T-helper 17 cell (primary cell): ENCODE results near the gene FUT8. TPM values are rescaled to one million over a fixed set of nuclear protein-coding genes. Genes with fewer than 3 reads are reported as not detected.

Experiments
- ATAC-seq: fragments of 150-1000 bp; cut with Tn5 transposase; 2 replicates; pipeline ENCODE4 v1.10.0; 2021; ENCODE audit warnings: mild to moderate bottlenecking, moderate library complexity
- DNase-seq, 3 donors: peaks; one replicate each; pipeline versions ENCODE4 v3.0.0 to v3.0.0-alpha.2; 2020 to 2021
- H3K9me3 ChIP-seq: one replicate; pipeline ENCODE4 v1.7.0; 2013; ENCODE audit warnings: low read length, mild to moderate bottlenecking; ENCODE audit not compliant: control insufficient read depth, poor library complexity, severe bottlenecking
- H3K27ac Mint-ChIP-seq: one replicate; pipeline ENCODE4 v1.8.0; 2022; ENCODE audit warnings: mild to moderate bottlenecking, moderate library complexity, mixed read lengths
- H3K27me3 Mint-ChIP-seq: one replicate; pipeline ENCODE4 v1.8.0; 2022; ENCODE audit warnings: mixed read lengths
- H3K36me3 Mint-ChIP-seq: one replicate; pipeline ENCODE4 v1.8.0; 2022; ENCODE audit warnings: low read depth, mixed read lengths
- H3K4me1 Mint-ChIP-seq: one replicate; pipeline ENCODE4 v1.8.0; 2022; ENCODE audit warnings: mild to moderate bottlenecking, mixed read lengths
- H3K4me3 Mint-ChIP-seq: one replicate; pipeline ENCODE4 v1.8.0; 2022; ENCODE audit warnings: mild to moderate bottlenecking, moderate library complexity, mixed read lengths
- total RNA-seq, 4 donors: library from RNA in 2 of 4; stranded (reverse) in 2 of 4; gene quantifications; one replicate each; pipeline ENCODE4 v1.2.3 and lab custom pipeline; 2022 to 2026

The FUT8 gene
- total RNA-seq, 2 donors from 2014 or later, result 45.5 to 51.3 TPM

GRCh38 chr14:65396082-65396910 is 16.2 kb upstream of the FUT8 start:
- Mint-ChIP-seq H3K4me3 (no peak overlapping the region), H3K27me3 (no peaks in the 10 kb centered on the region), H3K27ac (no peak overlapping the region), H3K36me3 (no peaks in the 10 kb centered on the region), H3K4me1 (no peaks in the 10 kb centered on the region)
- no peaks in the 10 kb centered on the region for H3K9me3 ChIP-seq
- DNase-seq (no peak), ATAC-seq (no peak)

GRCh38 chr14:65403231-65403630 is 9.3 kb upstream of the FUT8 start:
- DNase-seq (no peak), ATAC-seq (no peak)
- H3K4me3 Mint-ChIP-seq, result no peak overlapping the region
- no peaks in the 10 kb centered on the region for H3K36me3 Mint-ChIP-seq
- no peak overlapping the region for H3K27ac Mint-ChIP-seq
- H3K27me3 Mint-ChIP-seq, result no peaks in the 10 kb centered on the region
- H3K9me3 ChIP-seq, result no peaks in the 10 kb centered on the region
- H3K4me1 Mint-ChIP-seq, result no peaks in the 10 kb centered on the region

- H3K4me1 Mint-ChIP-seq, result peaks cover 8% of the 10 kb centered on the region
- no peak for ATAC-seq
- no peaks in the 10 kb centered on the region for H3K27me3 Mint-ChIP-seq
- H3K9me3 ChIP-seq, result no peaks in the 10 kb centered on the region
- H3K36me3 Mint-ChIP-seq, result no peaks in the 10 kb centered on the region
- H3K4me3 Mint-ChIP-seq, result no peak overlapping the region
- no peak for DNase-seq
- no peak overlapping the region for H3K27ac Mint-ChIP-seq
Observed at GRCh38 chr14:65408113-65408512, 4.4 kb upstream of the FUT8 start.

GRCh38 chr14:65410640-65411039 is 1.9 kb upstream of the FUT8 start:
- Mint-ChIP-seq H3K27me3 (no peaks in the 10 kb centered on the region), H3K4me1 (peaks cover 15% of the 10 kb centered on the region), H3K4me3 (peak overlapping the region; percentile 98), H3K27ac (peak overlapping the region; percentile 94), H3K36me3 (no peaks in the 10 kb centered on the region)
- ATAC-seq, result no peak
- H3K9me3 ChIP-seq, result no peaks in the 10 kb centered on the region
- DNase-seq, result no peak

- H3K27me3 Mint-ChIP-seq, result no peaks in the 10 kb centered on the region
- peak; percentile 60 for ATAC-seq
- H3K4me1 Mint-ChIP-seq, result peaks cover 15% of the 10 kb centered on the region
- peak overlapping the region; percentile 94 for H3K27ac Mint-ChIP-seq
- peak overlapping the region; percentile 98 for H3K4me3 Mint-ChIP-seq
- H3K36me3 Mint-ChIP-seq, result no peaks in the 10 kb centered on the region
- DNase-seq, result peak; percentile 70 to 73 (median 73)
- no peaks in the 10 kb centered on the region for H3K9me3 ChIP-seq
Observed at GRCh38 chr14:65411656-65412031, 886 bp upstream of the FUT8 start.

GRCh38 chr14:65412856-65413738 is 567 bp downstream of the FUT8 start:
- peak; percentile 51 for ATAC-seq
- no peaks in the 10 kb centered on the region for H3K9me3 ChIP-seq
- H3K4me3 Mint-ChIP-seq, result peak overlapping the region; percentile 98
- DNase-seq, result peak in 1 of 3 donors; percentile 9
- H3K36me3 Mint-ChIP-seq, result no peaks in the 10 kb centered on the region
- H3K27me3 Mint-ChIP-seq, result no peaks in the 10 kb centered on the region
- peak overlapping the region; percentile 94 for H3K27ac Mint-ChIP-seq
- peaks cover 15% of the 10 kb centered on the region for H3K4me1 Mint-ChIP-seq

GRCh38 chr14:65413739-65414045 is 1.2 kb downstream of the FUT8 start:
- no peaks in the 10 kb centered on the region for H3K9me3 ChIP-seq
- Mint-ChIP-seq H3K4me1 (peaks cover 15% of the 10 kb centered on the region), H3K27me3 (no peaks in the 10 kb centered on the region), H3K27ac (peak overlapping the region; percentile 83), H3K36me3 (no peaks in the 10 kb centered on the region), H3K4me3 (peak overlapping the region; percentile 98)
- DNase-seq (no peak), ATAC-seq (no peak)

GRCh38 chr14:65414961-65415589 is 2.5 kb downstream of the FUT8 start:
- Mint-ChIP-seq H3K27ac (no peak overlapping the region), H3K4me3 (no peak overlapping the region), H3K4me1 (peaks cover 17% of the 10 kb centered on the region), H3K27me3 (no peaks in the 10 kb centered on the region), H3K36me3 (no peaks in the 10 kb centered on the region)
- no peak for ATAC-seq
- peak in 1 of 3 donors; percentile 5 for DNase-seq
- no peaks in the 10 kb centered on the region for H3K9me3 ChIP-seq

GRCh38 chr14:65415613-65416012 is 3.1 kb downstream of the FUT8 start:
- Mint-ChIP-seq H3K36me3 (no peaks in the 10 kb centered on the region), H3K4me1 (peaks cover 17% of the 10 kb centered on the region), H3K4me3 (no peak overlapping the region), H3K27ac (no peak overlapping the region), H3K27me3 (no peaks in the 10 kb centered on the region)
- ATAC-seq, result no peak
- H3K9me3 ChIP-seq, result no peaks in the 10 kb centered on the region
- DNase-seq, result no peak

GRCh38 chr14:65419593-65420252 is 7.2 kb downstream of the FUT8 start:
- H3K4me3 Mint-ChIP-seq, result no peak overlapping the region
- H3K27ac Mint-ChIP-seq, result peak overlapping the region; percentile 32
- H3K36me3 Mint-ChIP-seq, result no peaks in the 10 kb centered on the region
- peaks cover 8% of the 10 kb centered on the region for H3K4me1 Mint-ChIP-seq
- DNase-seq, result no peak
- H3K9me3 ChIP-seq, result no peaks in the 10 kb centered on the region
- no peak for ATAC-seq
- no peaks in the 10 kb centered on the region for H3K27me3 Mint-ChIP-seq

- peaks cover 11% of the 10 kb centered on the region for H3K4me1 Mint-ChIP-seq
- H3K4me3 Mint-ChIP-seq, result no peak overlapping the region
- H3K27me3 Mint-ChIP-seq, result no peaks in the 10 kb centered on the region
- ATAC-seq (no peak), DNase-seq (no peak)
- no peaks in the 10 kb centered on the region for H3K9me3 ChIP-seq
- no peaks in the 10 kb centered on the region for H3K36me3 Mint-ChIP-seq
- H3K27ac Mint-ChIP-seq, result peak overlapping the region; percentile 49
Observed at GRCh38 chr14:65421201-65421981, 8.9 kb downstream of the FUT8 start.

- DNase-seq (no peak), ATAC-seq (no peak)
- H3K9me3 ChIP-seq, result no peaks in the 10 kb centered on the region
- no peaks in the 10 kb centered on the region for H3K36me3 Mint-ChIP-seq
- H3K4me1 Mint-ChIP-seq, result peaks cover 14% of the 10 kb centered on the region
- peak overlapping the region; percentile 49 for H3K27ac Mint-ChIP-seq
- no peaks in the 10 kb centered on the region for H3K27me3 Mint-ChIP-seq
- no peak overlapping the region for H3K4me3 Mint-ChIP-seq
Observed at GRCh38 chr14:65422088-65422834, 9.7 kb downstream of the FUT8 start.
